22Rv1 (cell line): ENCODE data around the gene IPO9.

Experiments used
- ZFX ChIP-seq: fragments of 450-650 bp; IDR thresholded peaks from 2 replicates; pipeline ENCODE4 v1.6.1; 2017; ENCODE audit warnings: antibody characterized with exemption, borderline replicate concordance
- TF ChIP-seq, protein P1 (sequence below): fragments of 450-650 bp; IDR thresholded peaks from 2 replicates; pipeline ENCODE4 v1.5.1; 2017; ENCODE audit warnings: mild to moderate bottlenecking

- TF ChIP-seq, protein P1, sequence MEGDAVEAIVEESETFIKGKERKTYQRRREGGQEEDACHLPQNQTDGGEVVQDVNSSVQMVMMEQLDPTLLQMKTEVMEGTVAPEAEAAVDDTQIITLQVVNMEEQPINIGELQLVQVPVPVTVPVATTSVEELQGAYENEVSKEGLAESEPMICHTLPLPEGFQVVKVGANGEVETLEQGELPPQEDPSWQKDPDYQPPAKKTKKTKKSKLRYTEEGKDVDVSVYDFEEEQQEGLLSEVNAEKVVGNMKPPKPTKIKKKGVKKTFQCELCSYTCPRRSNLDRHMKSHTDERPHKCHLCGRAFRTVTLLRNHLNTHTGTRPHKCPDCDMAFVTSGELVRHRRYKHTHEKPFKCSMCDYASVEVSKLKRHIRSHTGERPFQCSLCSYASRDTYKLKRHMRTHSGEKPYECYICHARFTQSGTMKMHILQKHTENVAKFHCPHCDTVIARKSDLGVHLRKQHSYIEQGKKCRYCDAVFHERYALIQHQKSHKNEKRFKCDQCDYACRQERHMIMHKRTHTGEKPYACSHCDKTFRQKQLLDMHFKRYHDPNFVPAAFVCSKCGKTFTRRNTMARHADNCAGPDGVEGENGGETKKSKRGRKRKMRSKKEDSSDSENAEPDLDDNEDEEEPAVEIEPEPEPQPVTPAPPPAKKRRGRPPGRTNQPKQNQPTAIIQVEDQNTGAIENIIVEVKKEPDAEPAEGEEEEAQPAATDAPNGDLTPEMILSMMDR, result no peak
- TF ChIP-seq ZFX, result no peak
These were observed 639 bp upstream of the IPO9 start for GRCh38 chr1:201828217-201828819.
